Measurements from ENCODE around the gene ADAMTS12. TPM values are rescaled to one million over a fixed set of nuclear protein-coding genes. Genes with fewer than 3 reads are reported as not detected.

ADAMTS12 gene
- total and polyA plus RNA-seq, 9 of the 15 experiments (the other 6 are each of a cell fraction or from before 2014, with no cell fraction given), result 0.11 TPM; not detected in 8

DNA sequence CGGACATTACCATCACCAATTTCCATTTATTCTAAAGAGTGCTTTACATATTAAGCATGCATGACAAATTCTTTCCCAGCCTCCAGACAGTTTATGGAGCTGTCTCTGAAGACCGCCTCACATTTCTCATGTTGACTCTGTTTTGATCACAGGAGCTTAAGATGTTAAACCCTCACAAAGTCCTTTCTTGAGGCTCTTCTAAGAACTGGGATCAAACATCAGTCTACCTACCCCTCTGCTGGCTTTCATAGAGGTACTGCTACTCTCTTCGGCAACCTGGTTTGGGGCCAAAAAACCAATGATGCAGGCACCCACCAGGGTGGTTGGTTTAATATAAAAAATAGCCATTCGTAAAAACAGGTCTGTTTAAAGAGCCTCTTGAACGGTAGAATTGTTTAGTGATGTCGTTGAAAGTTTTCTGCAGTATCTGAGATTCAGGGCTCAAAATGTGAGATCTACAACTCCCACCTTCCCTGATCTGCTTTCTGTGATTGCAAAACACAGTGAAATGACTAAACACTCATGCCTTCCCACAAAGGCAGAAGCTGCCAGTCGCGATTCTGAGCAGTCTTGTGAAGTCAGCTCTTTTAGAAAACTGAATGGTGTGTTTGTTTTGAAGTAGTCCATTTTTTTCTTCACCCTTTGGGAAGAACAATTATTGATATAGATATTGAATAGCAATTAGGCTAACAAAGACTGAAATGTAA is 47.9 kb upstream of the ADAMTS12 start:
- Histone ChIP-seq H3K79me2 (ENCODE audit: control insufficient read depth, insufficient read depth, low read length) (no peaks in the 10 kb centered on the region), H3K27me3 (ENCODE audit: control insufficient read depth in 2 of 2, insufficient read depth in 2 of 2, low read length in 2 of 2) (peaks cover 17 to 45% of the 10 kb centered on the region in 2 experiments), H3K9ac (ENCODE audit: insufficient read depth in 1 of 2, low read depth in 2 of 2, low read length in 2 of 2) (no peak overlapping the region), H3K27ac (ENCODE audit: extremely low read depth, low read depth, low read length) (no peak overlapping the region), H3K4me3 (no peak overlapping the region), H3K9me1 (ENCODE audit: control insufficient read depth, insufficient read depth, low read length) (no peaks in the 10 kb centered on the region), H2AFZ (ENCODE audit: low read depth, low read length) (no peak overlapping the region), H3K4me2 (ENCODE audit: insufficient read depth, low read length) (no peak overlapping the region), H3K9me3 (replicated peaks; ENCODE audit: control insufficient read depth, insufficient read depth, low read depth, low read length) (no peaks in the 10 kb centered on the region), H3K36me3 (ENCODE audit: control insufficient read depth, insufficient read depth, low read length) (no peaks in the 10 kb centered on the region), H4K20me1 (replicated peaks; ENCODE audit: control insufficient read depth, insufficient read depth, low read length) (no peaks in the 10 kb centered on the region), H3K4me1 (replicated peaks in 1 of 2; ENCODE audit: control insufficient read depth in 2 of 2, insufficient read depth in 2 of 2, low read length in 2 of 2) (peaks cover 0 to 18% of the 10 kb centered on the region in 2 experiments; a peak in 2 of 5 replicates)
- POLR2A ChIA-PET, result interaction anchor here (0.6 to 1.1 kb wide), 3 partner anchors 10 to 1284 kb away, joined by 3 to 5 read pairs (median 3); no protein-coding TSS in a partner anchor
- intact Hi-C loops (cut with micrococcal nuclease) (no loop called here), in situ Hi-C loops (cut with MboI) (no loop called here)
- peak; percentile 19 for FAIRE-seq
- 0% methylated on average over 8 of the region's 8 CpGs for WGBS (ENCODE audit: insufficient coverage, low coverage, missing lambda C conversion rate)
- no TSS peak for BruUV-seq (replicated peaks)
- no peak for TF ChIP-seq SMARCC2 (IDR thresholded peaks at IDR 0.05; ENCODE audit: low read depth)
- no peak for TF ChIP-seq SRSF1 (IDR thresholded peaks at IDR 0.05; ENCODE audit: low read depth, low read length)
- TF ChIP-seq CBX1 (IDR thresholded peaks at IDR 0.05; ENCODE audit: low read depth), result no peak
- TF ChIP-seq TOE1 (IDR thresholded peaks at IDR 0.05; ENCODE audit: borderline replicate concordance), result no peak
- no peak for TF ChIP-seq TOE1 (CRISPR knock-in tag; IDR thresholded peaks at IDR 0.05; ENCODE audit: borderline replicate concordance, low read depth)
- TF ChIP-seq ELF4 (CRISPR knock-in tag; IDR thresholded peaks at IDR 0.05), result no peak
- CTCF ChIA-PET (ENCODE audit: low intra/inter-chr PET ratio), result no interaction called here
- no peak for ATAC-seq
- no peak for DNase-seq (ENCODE audit: extremely low read depth in 1 of 4, low spot score in 3 of 4)
